Retina (tissue), 1 donor: Measurements from ENCODE around the gene SART3.
A peak's percentile ranks its signal among the peaks of the same experiment; 100 is the strongest.

ENCODE experiments used
- DNase-seq: peaks from one replicate; pipeline ENCODE4 v3.0.0-alpha.2; 2016

The SART3 gene

GRCh38 chr12:108484845-108485244 lies 76.1 kb downstream of the SART3 start:
- no peak for DNase-seq

DNA sequence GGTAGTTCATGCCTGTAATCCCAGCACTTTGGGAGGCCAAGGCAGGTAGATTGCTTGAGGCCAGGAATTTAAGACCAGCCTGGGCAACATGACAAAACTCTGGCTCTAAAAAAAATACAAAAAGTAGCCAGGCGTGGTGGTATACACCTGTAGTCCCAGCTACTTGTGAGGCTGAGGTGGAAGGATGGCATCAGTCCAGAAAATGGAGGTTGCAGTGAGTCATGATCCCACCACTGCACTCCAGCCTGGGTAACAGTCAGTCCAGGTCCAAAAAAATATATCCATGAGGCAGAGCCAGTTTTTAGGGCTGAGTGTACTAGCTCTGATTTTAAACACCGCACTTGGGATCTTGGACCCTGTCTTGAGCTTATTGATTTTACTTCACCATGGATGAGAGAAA lies 76.5 kb downstream of the SART3 start:
- DNase-seq, result no peak

GRCh38 chr12:108483213-108484059 lies 77.5 kb downstream of the SART3 start:
- no peak for DNase-seq

DNA sequence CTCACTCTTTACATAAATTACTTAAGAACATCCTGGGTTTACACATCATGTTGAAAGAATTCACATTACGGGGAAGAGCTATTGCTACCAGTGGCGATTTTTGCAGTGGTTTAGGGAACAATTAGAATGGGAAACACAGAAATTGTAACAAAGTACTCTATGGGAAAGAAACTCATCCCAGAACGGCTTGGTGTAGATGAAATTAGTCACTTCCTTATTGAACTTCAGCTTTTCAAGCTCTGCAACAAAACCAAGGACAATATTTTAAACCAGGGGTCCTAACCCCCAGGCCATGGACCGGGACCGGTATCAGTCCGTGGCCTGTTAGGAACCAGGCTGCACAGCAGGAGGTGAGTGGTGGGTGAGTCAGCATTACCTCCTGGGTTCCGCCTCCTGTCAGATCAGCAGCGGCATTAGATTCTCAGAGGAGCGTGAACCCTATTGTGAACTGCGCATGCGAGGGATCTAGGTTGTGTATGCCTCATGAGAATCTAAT lies 78.2 kb downstream of the SART3 start:
- DNase-seq, result no peak

- no peak for DNase-seq
Measured at GRCh38 chr12:108479364-108480070, 81.5 kb downstream of the SART3 start.

DNA sequence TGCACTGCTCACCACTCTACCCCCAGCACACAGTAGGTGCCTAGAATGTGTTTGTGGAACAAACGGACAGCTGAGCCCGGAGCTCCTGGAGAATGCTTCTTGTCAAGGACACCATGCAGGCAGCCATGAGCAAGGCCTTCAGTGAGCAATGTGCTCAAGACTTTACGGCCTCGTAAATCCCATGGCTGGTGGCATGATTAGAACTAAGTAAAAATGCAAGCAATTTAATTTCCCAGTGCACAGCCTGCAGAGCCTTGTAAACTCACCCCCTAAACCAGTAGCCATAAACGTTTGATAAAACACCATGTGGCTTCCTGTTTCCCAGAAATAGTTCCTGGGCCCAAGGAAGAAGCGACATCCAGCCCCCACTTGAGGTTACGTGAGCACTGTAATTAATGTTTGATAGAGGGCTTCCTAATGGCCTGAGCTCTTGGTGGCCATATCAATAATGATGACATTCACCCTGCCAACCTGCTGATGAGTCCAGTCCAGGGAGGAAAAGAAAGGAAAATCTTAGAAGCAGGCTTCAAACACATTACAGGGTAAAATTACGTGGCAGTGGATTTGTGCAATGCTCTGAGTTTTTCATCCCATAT lies 82.3 kb downstream of the SART3 start:
- DNase-seq, result no peak

- DNase-seq, result no peak
Measured at GRCh38 chr12:108477881-108478259, 83.1 kb downstream of the SART3 start.

DNA sequence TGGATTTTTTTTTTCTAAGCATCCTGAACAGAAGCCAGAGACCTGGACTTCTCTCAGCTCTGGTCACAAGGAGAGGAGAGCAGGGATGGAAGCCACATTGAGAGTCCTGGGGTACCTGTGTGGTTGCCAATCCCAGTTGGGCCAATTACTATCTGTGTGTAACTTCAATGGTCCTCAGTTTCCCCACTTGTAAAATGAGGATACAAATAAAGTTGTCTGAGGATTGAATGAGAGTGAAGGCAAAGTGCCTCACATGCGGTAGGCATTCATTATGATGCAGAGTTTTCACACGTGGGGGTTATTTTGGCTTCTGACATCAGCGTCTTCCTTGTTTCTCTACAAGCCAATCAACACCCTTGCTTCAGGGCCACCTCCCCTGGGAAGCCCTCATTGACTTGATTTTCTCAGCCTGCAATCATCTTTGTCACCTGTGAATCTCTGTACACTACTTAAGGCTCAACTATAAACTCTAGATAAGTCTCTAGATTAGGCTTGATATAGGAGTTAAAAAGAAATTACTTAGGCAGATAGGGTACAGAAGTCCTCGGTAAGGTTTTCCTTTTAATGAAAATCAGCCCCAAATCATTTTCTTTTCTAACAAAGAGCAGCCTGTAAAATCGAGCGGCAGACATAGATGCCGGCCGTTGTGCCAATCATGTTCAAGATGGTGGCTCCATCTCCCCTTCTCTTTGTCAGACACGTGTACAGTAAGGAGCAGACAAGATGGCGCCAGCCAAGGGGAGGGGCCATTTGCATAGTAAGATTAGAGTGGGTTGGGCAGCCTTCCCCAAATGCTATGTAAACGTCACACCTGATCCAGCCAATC lies 83.7 kb downstream of the SART3 start:
- DNase-seq, result no peak

DNA sequence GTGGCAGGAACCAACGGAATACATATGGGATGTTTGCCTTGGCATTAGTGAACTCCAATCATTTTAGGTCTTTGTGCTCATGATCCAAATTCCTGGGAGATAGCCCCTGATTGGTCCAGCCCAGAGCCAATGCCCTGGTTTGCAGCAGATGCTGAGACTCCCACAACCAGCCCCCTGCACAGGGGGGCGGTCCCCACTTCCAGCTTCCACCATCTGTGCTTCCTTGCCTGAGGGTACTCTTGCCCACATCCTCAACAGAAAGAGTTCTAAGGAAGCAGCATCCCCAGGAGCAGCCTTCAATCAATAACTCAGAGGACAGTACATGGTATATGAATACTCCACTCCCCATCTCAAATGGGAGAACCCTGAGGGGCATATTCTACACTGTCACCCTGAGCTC lies 85.6 kb downstream of the SART3 start:
- peak; percentile 38 for DNase-seq

GRCh38 chr12:108473400-108474055 lies 87.4 kb downstream of the SART3 start:
- DNase-seq, result no peak
